ENCODE measurements around the gene CACNA1C. TPM values are rescaled to one million over a fixed set of nuclear protein-coding genes. Genes with fewer than 3 reads are reported as not detected.

The CACNA1C gene
- total RNA-seq, 1 experiment from 2014 or later = 1.1 TPM

DNA sequence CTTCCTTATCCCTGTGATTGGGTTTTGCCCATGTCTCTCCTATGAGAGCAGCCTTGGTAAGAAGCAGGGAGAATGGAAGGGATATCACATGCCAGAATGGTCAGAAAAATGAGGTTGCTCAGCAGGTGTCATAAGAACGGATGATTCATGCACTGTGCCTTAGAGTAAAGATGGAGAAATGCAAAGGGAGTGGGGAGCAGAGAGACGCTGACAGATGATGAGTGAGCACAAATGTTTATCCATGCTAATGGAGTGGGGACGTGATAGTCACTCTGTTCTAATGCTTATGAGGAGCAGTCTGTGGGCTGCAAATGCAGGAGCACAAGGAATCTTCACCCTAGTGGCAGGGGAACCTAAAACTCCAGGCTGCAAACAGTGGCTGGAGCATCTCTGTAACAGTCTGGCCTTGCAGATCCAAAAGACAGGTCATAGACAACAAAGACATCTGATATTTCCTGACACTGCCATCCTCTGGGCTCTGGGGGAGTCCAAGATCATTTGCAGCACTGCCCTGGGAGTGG, 243.2 kb downstream of the CACNA1C start:
- no peak for DNase-seq
- no peak overlapping the region for H4K91ac ChIP-seq (ENCODE audit: insufficient read length, low read depth, low read length)
- H2BK20ac ChIP-seq (ENCODE audit: low read depth, low read length, poor library complexity, severe bottlenecking) = no peak overlapping the region
- TF ChIP-seq, protein P1, sequence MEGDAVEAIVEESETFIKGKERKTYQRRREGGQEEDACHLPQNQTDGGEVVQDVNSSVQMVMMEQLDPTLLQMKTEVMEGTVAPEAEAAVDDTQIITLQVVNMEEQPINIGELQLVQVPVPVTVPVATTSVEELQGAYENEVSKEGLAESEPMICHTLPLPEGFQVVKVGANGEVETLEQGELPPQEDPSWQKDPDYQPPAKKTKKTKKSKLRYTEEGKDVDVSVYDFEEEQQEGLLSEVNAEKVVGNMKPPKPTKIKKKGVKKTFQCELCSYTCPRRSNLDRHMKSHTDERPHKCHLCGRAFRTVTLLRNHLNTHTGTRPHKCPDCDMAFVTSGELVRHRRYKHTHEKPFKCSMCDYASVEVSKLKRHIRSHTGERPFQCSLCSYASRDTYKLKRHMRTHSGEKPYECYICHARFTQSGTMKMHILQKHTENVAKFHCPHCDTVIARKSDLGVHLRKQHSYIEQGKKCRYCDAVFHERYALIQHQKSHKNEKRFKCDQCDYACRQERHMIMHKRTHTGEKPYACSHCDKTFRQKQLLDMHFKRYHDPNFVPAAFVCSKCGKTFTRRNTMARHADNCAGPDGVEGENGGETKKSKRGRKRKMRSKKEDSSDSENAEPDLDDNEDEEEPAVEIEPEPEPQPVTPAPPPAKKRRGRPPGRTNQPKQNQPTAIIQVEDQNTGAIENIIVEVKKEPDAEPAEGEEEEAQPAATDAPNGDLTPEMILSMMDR (conservative IDR thresholded peaks at IDR 0.05) = no peak
- H3K56ac ChIP-seq (ENCODE audit: insufficient read length, low read depth, low read length) = no peak overlapping the region
- H3K9ac ChIP-seq (ENCODE audit: extremely low read depth, insufficient read length, low read length) = no peak overlapping the region
- no peak overlapping the region for H3K4me3 Mint-ChIP-seq
- no peaks in the 10 kb centered on the region for H3K27me3 ChIP-seq (ENCODE audit: insufficient read depth, low read length)
- no peaks in the 10 kb centered on the region for H3K23me2 ChIP-seq (ENCODE audit: insufficient read length, low read depth, low read length, poor library complexity, severe bottlenecking)
- no peaks in the 10 kb centered on the region for H3K79me2 ChIP-seq (ENCODE audit: insufficient read depth, low read length)
- H3K4me2 ChIP-seq (ENCODE audit: insufficient read depth, insufficient read length, low read length) = no peak overlapping the region
- no peak overlapping the region; a peak in 1 of 7 replicates for H3K27ac Mint-ChIP-seq
- H3K27me3 Mint-ChIP-seq (ENCODE audit: low read depth) = peaks cover 3% of the 10 kb centered on the region; the same call in 1 of the 2 replicates
- H4K20me1 ChIP-seq (ENCODE audit: control insufficient read depth, insufficient read depth, insufficient read length) = no peaks in the 10 kb centered on the region
- no peak overlapping the region for H2AK5ac ChIP-seq (ENCODE audit: insufficient read length, low read length)
- no peaks in the 10 kb centered on the region for H3K36me3 Mint-ChIP-seq (ENCODE audit: insufficient read depth in 1 of 3, low read depth in 3 of 3)
- no peak overlapping the region for H2BK12ac ChIP-seq (ENCODE audit: insufficient read length, low read depth, low read length)
- H2BK120ac ChIP-seq (ENCODE audit: low read depth, low read length, poor library complexity, severe bottlenecking) = no peak overlapping the region
- H3K23ac ChIP-seq (ENCODE audit: insufficient read length, low read depth, low read length) = no peak overlapping the region
- no peak overlapping the region for H3T11ph ChIP-seq (ENCODE audit: low read length)
- no peak overlapping the region for H3K18ac ChIP-seq (ENCODE audit: insufficient read length, low read depth, low read length)
- no peak overlapping the region for H3K4ac ChIP-seq (ENCODE audit: low read depth, low read length)
- no peak overlapping the region for H4K5ac ChIP-seq (ENCODE audit: insufficient read length, low read depth, low read length)
- H3K4me1 ChIP-seq (ENCODE audit: insufficient read depth, low read length) = peaks cover 8% of the 10 kb centered on the region; the same call in 1 of the 2 replicates
- H3K14ac ChIP-seq (ENCODE audit: insufficient read depth, low read length) = no peak overlapping the region
- no peaks in the 10 kb centered on the region for H3K79me1 ChIP-seq (ENCODE audit: insufficient read depth, low read depth, low read length, poor library complexity, severe bottlenecking)
- no CpG with 5 or more reads among the region's 3 CpGs for WGBS (ENCODE audit: extremely low coverage, insufficient read length, low lambda C conversion rate)
- H2BK15ac ChIP-seq (ENCODE audit: low read depth, low read length) = no peak overlapping the region
- peaks cover 33 to 40% of the 10 kb centered on the region in 2 experiments for H3K4me1 Mint-ChIP-seq
- no peak overlapping the region for H4K8ac ChIP-seq (replicated peaks; ENCODE audit: insufficient read length, low read depth, low read length)
- H3K9me3 ChIP-seq (ENCODE audit: control insufficient read depth, low read depth, low read length) = no peaks in the 10 kb centered on the region
- no peak overlapping the region for H3K27ac ChIP-seq (ENCODE audit: insufficient read length, low read depth, low read length)
- no peaks in the 10 kb centered on the region for H3K9me3 Mint-ChIP-seq
- no peak overlapping the region for H2BK5ac ChIP-seq (ENCODE audit: insufficient read length, low read length)
- no peak overlapping the region for H2AFZ ChIP-seq (ENCODE audit: low read length)

All from H9 (cell line).